ENCODE results near the gene DBF4B. TPM values are rescaled to one million over a fixed set of nuclear protein-coding genes. Genes with fewer than 3 reads are reported as not detected.

Gene DBF4B
- total RNA-seq, 1 donor from 2014 or later: 2.6 TPM

- peak overlapping the region; percentile 1 to 62 (median 20) for H3K9ac ChIP-seq (ENCODE audit: low read depth in 1 of 3, low read length in 3 of 3)
- peaks cover 12 to 35% (median 19%) of the 10 kb centered on the region in 3 donors for H3K27me3 ChIP-seq (ENCODE audit: control insufficient read depth in 3 of 3, insufficient read depth in 3 of 3, low read length in 3 of 3)
- H3K4me3 ChIP-seq (ENCODE audit: low read length in 3 of 3): peak overlapping the region; percentile 65 to 77 (median 76)
- H3K27ac ChIP-seq (ENCODE audit: low read depth, low read length): no peak overlapping the region
- peaks cover 17 to 27% (median 20%) of the 10 kb centered on the region in 3 donors for H3K4me1 ChIP-seq (ENCODE audit: control insufficient read depth in 3 of 3, insufficient read depth in 3 of 3, low read length in 3 of 3)
- no peaks in the 10 kb centered on the region for H3K9me3 ChIP-seq (ENCODE audit: control insufficient read depth in 3 of 3, low read length in 3 of 3)
- no peaks in the 10 kb centered on the region for H3K36me3 ChIP-seq (ENCODE audit: control insufficient read depth in 3 of 3, insufficient read depth in 3 of 3, low read length in 3 of 3)
Observed at GRCh38 chr17:44775136-44775837, 66.8 kb downstream of the DBF4B start.

DNA sequence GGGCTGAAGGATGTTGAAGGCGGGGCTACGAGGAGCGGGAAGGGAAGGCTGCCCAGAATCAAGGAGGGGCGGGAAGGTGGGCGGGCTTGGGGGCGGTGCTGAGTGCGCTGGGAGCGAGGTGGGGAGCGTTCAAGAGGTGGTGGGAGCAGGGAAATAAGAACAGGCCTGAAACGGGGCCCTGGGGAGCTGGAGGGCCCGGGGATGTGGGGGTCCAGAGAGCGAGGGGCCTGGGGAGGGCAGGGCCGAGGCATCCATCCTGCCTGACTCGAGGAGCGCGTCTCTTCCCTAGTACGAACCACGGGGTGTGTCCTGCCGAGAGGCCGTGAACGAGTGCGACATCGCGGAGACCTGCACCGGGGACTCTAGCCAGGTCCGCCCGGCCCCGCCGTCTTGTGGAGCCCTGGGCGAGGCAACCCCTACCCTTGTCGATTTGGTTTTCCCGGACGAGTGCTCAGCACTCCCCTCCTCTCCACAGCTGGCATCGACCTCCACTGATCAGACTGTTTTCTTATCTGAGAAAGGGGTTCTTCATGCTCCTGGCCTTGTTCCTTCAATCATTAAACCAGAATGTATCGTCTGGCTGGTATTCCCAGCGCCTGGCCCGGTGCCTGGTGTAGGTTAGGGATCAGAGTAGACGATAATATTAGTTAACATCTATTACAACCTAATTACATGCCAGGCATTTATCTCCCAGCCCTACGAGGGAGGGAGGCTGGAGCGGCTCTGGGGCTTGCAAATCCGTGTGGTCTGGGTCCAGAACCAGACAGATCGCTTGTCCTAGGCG, 67.6 kb downstream of the DBF4B start:
- no peak overlapping the region for H3K27ac ChIP-seq (ENCODE audit: low read depth, low read length)

GRCh38 chr17:44776628-44777393, 68.3 kb downstream of the DBF4B start:
- Histone ChIP-seq H3K4me3 (ENCODE audit: low read length in 3 of 3) (no peak overlapping the region), H3K9ac (ENCODE audit: low read depth in 1 of 3, low read length in 3 of 3) (no peak overlapping the region), H3K4me1 (ENCODE audit: control insufficient read depth in 3 of 3, insufficient read depth in 3 of 3, low read length in 3 of 3) (peaks cover 23 to 35% (median 27%) of the 10 kb centered on the region in 3 donors), H3K9me3 (ENCODE audit: control insufficient read depth in 3 of 3, low read length in 3 of 3) (no peaks in the 10 kb centered on the region), H3K27me3 (ENCODE audit: control insufficient read depth in 3 of 3, insufficient read depth in 3 of 3, low read length in 3 of 3) (peaks cover 12 to 32% (median 19%) of the 10 kb centered on the region in 3 donors), H3K36me3 (ENCODE audit: control insufficient read depth in 3 of 3, insufficient read depth in 3 of 3, low read length in 3 of 3) (no peaks in the 10 kb centered on the region), H3K27ac (ENCODE audit: low read depth, low read length) (no peak overlapping the region)

More for the DNA sequence above, 67.6 kb downstream of the DBF4B start:
- H3K9ac ChIP-seq (ENCODE audit: low read depth in 1 of 3, low read length in 3 of 3): peak overlapping the region in 2 of 3 donors; percentile 33 to 54
- peak overlapping the region; percentile 46 to 76 (median 54) for H3K4me3 ChIP-seq (ENCODE audit: low read length in 3 of 3)
- no peaks in the 10 kb centered on the region for H3K36me3 ChIP-seq (ENCODE audit: control insufficient read depth in 3 of 3, insufficient read depth in 3 of 3, low read length in 3 of 3)
- H3K27me3 ChIP-seq (ENCODE audit: control insufficient read depth in 3 of 3, insufficient read depth in 3 of 3, low read length in 3 of 3): peaks cover 12 to 32% (median 19%) of the 10 kb centered on the region in 3 donors
- H3K4me1 ChIP-seq (ENCODE audit: control insufficient read depth in 3 of 3, insufficient read depth in 3 of 3, low read length in 3 of 3): peaks cover 17 to 28% (median 20%) of the 10 kb centered on the region in 3 donors
- no peaks in the 10 kb centered on the region for H3K9me3 ChIP-seq (ENCODE audit: control insufficient read depth in 3 of 3, low read length in 3 of 3)

- Histone ChIP-seq H3K9ac (ENCODE audit: low read depth in 1 of 3, low read length in 3 of 3) (no peak overlapping the region), H3K9me3 (ENCODE audit: control insufficient read depth in 3 of 3, low read length in 3 of 3) (no peaks in the 10 kb centered on the region), H3K4me3 (ENCODE audit: low read length in 3 of 3) (no peak overlapping the region), H3K27me3 (ENCODE audit: control insufficient read depth in 3 of 3, insufficient read depth in 3 of 3, low read length in 3 of 3) (peaks cover 12 to 30% (median 19%) of the 10 kb centered on the region in 3 donors), H3K4me1 (ENCODE audit: control insufficient read depth in 3 of 3, insufficient read depth in 3 of 3, low read length in 3 of 3) (peaks cover 25 to 36% (median 35%) of the 10 kb centered on the region in 3 donors), H3K36me3 (ENCODE audit: control insufficient read depth in 3 of 3, insufficient read depth in 3 of 3, low read length in 3 of 3) (no peaks in the 10 kb centered on the region), H3K27ac (ENCODE audit: low read depth, low read length) (no peak overlapping the region)
Observed at GRCh38 chr17:44777394-44778348, 69.2 kb downstream of the DBF4B start.

- H3K4me1 ChIP-seq (ENCODE audit: control insufficient read depth in 3 of 3, insufficient read depth in 3 of 3, low read length in 3 of 3): peaks cover 28 to 37% (median 36%) of the 10 kb centered on the region in 3 donors
- peaks cover 8 to 20% (median 13%) of the 10 kb centered on the region in 3 donors for H3K27me3 ChIP-seq (ENCODE audit: control insufficient read depth in 3 of 3, insufficient read depth in 3 of 3, low read length in 3 of 3)
- no peak overlapping the region for H3K9ac ChIP-seq (ENCODE audit: low read depth in 1 of 3, low read length in 3 of 3)
- H3K36me3 ChIP-seq (ENCODE audit: control insufficient read depth in 3 of 3, insufficient read depth in 3 of 3, low read length in 3 of 3): no peaks in the 10 kb centered on the region
- H3K4me3 ChIP-seq (ENCODE audit: low read length in 3 of 3): peak overlapping the region in 2 of 3 donors; percentile 43 to 68
- H3K27ac ChIP-seq (ENCODE audit: low read depth, low read length): no peak overlapping the region
- H3K9me3 ChIP-seq (ENCODE audit: control insufficient read depth in 3 of 3, low read length in 3 of 3): no peaks in the 10 kb centered on the region
Observed at GRCh38 chr17:44778656-44779210, 70.3 kb downstream of the DBF4B start.

DNA sequence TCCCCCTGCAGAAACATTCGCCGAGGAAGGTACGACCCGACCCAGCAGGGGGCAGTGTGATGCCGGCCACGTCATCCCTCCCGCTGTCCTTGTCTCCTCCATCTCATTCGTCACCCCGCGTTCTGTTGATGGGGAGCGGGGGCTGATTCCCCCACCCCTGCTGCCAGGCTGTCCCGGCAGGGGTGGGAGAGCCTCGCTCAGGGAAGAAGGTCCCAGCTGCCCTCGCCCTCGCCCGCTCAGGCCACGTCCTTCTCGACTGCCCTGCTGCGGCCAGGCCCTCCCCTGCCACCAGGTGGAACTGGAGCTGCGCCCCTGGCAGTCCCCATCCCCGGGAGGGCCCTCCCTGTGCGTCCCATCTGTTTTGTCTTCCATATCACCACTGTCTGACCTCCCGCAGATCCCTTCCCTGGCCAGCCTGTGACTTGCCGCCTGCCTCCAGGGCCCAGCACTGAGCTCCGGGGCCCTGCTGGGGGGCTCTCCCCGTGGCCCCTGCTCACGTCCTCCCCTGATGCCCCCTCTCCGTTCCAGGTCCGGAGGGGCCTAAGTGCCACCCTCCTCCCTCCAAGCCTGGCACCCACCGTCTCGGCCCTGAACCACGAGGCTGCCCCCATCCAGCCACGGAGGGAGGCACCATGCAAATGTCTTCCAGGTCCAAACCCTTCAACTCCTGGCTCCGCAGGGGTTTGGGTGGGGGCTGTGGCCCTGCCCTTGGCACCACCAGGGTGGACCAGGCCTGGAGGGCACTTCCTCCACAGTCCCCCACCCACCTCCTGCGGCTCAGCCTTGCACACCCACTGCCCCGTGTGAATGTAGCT, 71.0 kb downstream of the DBF4B start:
- no peak overlapping the region for H3K27ac ChIP-seq (ENCODE audit: low read depth, low read length)
- H3K9me3 ChIP-seq (ENCODE audit: control insufficient read depth in 3 of 3, low read length in 3 of 3): no peaks in the 10 kb centered on the region
- no peaks in the 10 kb centered on the region for H3K36me3 ChIP-seq (ENCODE audit: control insufficient read depth in 3 of 3, insufficient read depth in 3 of 3, low read length in 3 of 3)
- H3K4me3 ChIP-seq (ENCODE audit: low read length in 3 of 3): peak overlapping the region; percentile 43 to 68 (median 52)
- peaks cover 28 to 37% (median 32%) of the 10 kb centered on the region in 3 donors for H3K4me1 ChIP-seq (ENCODE audit: control insufficient read depth in 3 of 3, insufficient read depth in 3 of 3, low read length in 3 of 3)
- H3K27me3 ChIP-seq (ENCODE audit: control insufficient read depth in 3 of 3, insufficient read depth in 3 of 3, low read length in 3 of 3): peaks cover 5 to 20% (median 13%) of the 10 kb centered on the region in 3 donors
- H3K9ac ChIP-seq (ENCODE audit: low read depth in 1 of 3, low read length in 3 of 3): no peak overlapping the region

DNA sequence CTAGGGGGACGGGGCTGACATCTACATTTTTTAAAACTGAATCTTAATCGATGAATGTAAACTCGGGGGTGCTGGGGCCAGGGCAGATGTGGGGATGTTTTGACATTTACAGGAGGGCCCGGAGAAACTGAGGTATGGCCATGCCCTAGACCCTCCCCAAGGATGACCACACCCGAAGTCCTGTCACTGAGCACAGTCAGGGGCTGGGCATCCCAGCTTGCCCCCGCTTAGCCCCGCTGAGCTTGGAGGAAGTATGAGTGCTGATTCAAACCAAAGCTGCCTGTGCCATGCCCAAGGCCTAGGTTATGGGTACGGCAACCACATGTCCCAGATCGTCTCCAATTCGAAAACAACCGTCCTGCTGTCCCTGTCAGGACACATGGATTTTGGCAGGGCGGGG, 71.7 kb downstream of the DBF4B start:
- no peaks in the 10 kb centered on the region for H3K36me3 ChIP-seq (ENCODE audit: control insufficient read depth in 3 of 3, insufficient read depth in 3 of 3, low read length in 3 of 3)
- peaks cover 23 to 33% (median 25%) of the 10 kb centered on the region in 3 donors for H3K4me1 ChIP-seq (ENCODE audit: control insufficient read depth in 3 of 3, insufficient read depth in 3 of 3, low read length in 3 of 3)
- H3K4me3 ChIP-seq (ENCODE audit: low read length in 3 of 3): no peak overlapping the region
- peaks cover 5 to 20% (median 13%) of the 10 kb centered on the region in 3 donors for H3K27me3 ChIP-seq (ENCODE audit: control insufficient read depth in 3 of 3, insufficient read depth in 3 of 3, low read length in 3 of 3)
- no peak overlapping the region for H3K9ac ChIP-seq (ENCODE audit: low read depth in 1 of 3, low read length in 3 of 3)
- H3K27ac ChIP-seq (ENCODE audit: low read depth, low read length): no peak overlapping the region
- H3K9me3 ChIP-seq (ENCODE audit: control insufficient read depth in 3 of 3, low read length in 3 of 3): no peaks in the 10 kb centered on the region

GRCh38 chr17:44780845-44781480, 72.5 kb downstream of the DBF4B start:
- Histone ChIP-seq H3K4me1 (ENCODE audit: control insufficient read depth in 3 of 3, insufficient read depth in 3 of 3, low read length in 3 of 3) (peaks cover 19 to 28% (median 20%) of the 10 kb centered on the region in 3 donors), H3K9me3 (ENCODE audit: control insufficient read depth in 3 of 3, low read length in 3 of 3) (no peaks in the 10 kb centered on the region), H3K27ac (ENCODE audit: low read depth, low read length) (no peak overlapping the region), H3K9ac (ENCODE audit: low read depth in 1 of 3, low read length in 3 of 3) (no peak overlapping the region), H3K4me3 (ENCODE audit: low read length in 3 of 3) (no peak overlapping the region), H3K36me3 (ENCODE audit: control insufficient read depth in 3 of 3, insufficient read depth in 3 of 3, low read length in 3 of 3) (no peaks in the 10 kb centered on the region), H3K27me3 (ENCODE audit: control insufficient read depth in 3 of 3, insufficient read depth in 3 of 3, low read length in 3 of 3) (peaks cover 5 to 20% (median 13%) of the 10 kb centered on the region in 3 donors)
